HG02571 (cell line): ENCODE measurements around the gene MYL3.
A peak's percentile ranks its signal among the peaks of the same experiment; 100 is the strongest.

ENCODE experiments used
- ATAC-seq: cut with Tn5 transposase; IDR thresholded peaks from one replicate; pipeline ENCODE4 v1.9.1; 2021; ENCODE audit warnings: mild to moderate bottlenecking, moderate library complexity; ENCODE audit not compliant: unreplicated experiment

MYL3 gene

DNA sequence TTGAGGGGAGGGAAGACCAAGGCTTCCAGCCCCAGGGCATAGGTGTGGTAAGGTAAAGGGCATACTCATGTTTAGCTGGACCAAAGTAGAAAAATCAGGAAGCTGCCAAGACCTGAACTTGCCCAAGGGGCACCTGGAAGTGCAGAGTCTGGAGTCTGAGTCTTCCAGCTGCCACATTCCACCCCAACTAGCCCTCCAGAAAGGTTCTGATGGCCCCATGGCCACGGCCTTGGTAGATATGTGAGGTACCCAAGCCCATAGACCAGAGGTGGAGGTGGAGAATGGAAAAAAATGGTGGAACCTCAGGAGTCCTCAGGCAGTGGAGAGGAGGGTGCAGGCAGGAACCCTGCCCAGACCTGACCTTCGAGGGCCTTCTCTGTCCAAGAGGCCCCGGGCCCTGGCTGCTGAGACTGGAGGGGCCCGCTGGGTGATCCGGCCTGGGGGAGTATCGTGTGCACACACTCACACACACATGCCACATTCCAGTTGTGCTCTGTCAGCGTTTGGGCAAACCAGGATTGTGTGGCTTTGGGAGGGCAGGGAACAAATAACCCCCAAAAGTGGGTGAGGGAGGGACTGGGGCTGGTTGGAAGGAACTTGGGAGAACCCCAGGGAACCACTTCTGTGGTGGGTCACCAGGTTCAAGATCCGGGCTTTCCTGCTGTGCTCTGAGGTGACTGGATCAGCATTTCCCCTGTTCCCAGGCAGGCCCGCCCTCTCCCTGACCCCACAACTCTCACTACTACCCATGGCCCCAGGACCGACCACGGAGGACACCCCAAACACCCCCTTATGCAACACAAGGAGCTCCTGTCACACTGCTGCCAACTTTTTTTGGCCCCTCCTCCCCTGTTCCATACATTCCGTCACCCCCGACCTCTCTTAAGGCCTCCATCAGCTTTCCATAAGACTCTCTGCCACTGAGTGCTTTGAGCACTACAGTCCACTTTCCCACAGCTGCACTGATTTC is 11.6 kb downstream of the MYL3 start:
- no peak for ATAC-seq

DNA sequence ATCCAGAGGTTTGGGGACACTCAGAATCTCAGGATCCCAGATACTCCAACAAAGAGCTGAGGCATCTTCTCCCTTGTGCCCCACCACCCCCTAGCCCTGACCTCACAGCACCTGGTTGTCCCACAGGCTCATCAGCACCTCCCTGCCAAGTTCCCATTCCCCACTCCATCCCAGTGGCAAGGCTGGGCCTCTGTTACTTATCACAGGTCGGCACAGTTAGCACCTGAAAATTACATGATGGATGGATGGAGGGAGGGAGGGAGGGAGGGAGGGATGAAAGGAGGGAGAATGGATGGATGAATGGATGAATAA is 12.8 kb downstream of the MYL3 start:
- no peak for ATAC-seq

DNA sequence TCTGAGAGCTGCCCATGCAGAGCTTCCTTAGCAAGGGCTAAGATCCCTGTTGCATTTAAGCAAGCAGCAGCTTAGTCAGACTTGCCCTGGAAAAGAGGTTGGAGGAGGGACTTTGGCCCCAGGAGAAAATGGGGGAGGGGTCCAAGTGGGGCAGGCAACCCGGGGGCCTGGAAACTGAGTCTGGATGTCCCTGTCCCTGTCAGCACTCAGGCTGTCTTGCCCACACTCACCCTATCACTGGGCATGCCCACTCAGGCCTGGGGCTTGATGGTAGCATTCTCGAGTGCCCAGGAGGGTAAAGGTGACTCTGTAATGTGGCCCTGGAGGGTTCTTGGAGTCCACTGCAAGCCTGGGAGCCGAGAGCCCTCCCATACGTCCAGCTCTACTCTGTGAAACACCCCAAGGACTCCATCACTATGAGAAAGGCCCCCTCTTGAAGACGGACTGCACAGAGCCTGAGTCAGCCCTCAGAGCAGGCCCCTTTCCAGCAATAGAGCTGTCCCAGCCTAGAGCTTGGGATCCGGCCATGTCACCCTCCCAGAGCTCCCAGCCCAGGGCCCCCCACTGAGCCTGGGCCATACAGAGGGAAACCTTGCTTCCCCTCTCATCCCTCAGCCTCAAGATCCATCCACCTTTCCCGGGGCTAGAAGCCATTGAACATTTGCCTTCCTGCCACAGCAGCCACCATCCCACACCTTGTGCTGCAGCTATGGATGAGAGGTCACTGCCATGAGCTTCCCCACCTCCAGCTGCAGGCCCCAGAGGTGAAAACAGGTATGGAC is 13.4 kb downstream of the MYL3 start:
- no peak for ATAC-seq

DNA sequence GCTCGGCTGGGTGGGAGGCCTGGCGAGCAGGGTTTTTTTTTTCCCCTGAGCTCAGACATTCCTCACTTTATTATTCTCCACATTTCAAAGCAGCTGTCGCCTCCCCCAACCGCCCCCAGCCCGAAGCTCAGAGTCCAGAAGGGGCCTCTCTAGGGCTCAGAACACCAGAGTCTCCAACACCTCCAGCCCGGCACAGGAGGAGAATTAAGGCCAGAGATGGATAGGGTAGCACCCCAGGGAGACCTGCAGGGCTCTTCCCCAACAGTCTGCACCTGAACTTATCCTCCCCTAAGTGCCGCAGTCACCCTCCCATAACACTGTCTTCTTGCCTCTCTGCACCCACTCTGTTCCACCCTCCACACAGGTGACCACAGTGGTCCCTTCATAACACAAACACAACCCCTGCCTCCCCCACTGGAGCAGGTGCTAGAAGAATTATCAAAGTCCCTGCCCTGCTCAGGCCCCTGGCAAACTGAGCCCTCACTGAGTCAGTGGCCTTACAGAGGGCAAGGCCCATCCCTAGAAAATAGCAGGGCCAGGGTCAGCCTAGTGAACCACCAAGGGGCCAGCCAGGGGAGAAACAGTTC is 14.1 kb downstream of the MYL3 start:
- no peak for ATAC-seq

DNA sequence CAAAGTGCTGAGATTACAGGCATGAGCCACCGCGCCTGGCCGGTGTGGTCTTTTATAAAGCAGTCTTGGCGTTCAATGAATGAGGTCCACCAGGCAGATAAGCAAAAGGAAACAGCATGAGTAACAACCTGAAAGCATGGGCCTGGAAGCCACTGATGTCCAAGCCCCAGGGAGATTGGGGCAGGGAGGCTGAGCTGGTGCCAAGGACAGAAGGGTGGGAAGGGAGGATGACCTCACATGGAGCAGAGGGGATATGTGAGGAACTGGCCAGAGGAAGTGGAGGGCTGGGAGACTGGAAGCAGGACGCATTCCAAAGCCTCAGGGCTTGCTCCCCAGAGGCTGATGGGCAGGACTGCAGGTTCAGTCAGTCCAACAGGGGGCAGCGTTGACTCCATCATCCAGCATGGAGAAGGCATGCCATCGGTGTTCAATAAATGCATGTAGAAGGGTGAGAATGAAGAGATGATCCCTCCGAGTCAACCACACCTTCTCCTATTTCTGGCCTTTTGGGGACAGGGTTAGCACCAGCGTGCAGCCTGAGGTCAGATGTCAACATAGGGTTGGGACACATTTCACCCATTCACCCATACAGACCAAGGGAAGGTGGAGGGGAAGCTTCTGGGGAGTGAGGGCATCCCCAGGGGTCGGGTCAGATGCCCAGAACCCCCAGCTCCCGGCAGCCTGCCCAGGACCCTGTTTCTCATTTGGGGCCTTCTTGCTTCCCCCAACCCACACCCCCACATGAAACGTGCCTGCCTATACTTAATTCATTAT is 14.8 kb downstream of the MYL3 start:
- ATAC-seq, result no peak

DNA sequence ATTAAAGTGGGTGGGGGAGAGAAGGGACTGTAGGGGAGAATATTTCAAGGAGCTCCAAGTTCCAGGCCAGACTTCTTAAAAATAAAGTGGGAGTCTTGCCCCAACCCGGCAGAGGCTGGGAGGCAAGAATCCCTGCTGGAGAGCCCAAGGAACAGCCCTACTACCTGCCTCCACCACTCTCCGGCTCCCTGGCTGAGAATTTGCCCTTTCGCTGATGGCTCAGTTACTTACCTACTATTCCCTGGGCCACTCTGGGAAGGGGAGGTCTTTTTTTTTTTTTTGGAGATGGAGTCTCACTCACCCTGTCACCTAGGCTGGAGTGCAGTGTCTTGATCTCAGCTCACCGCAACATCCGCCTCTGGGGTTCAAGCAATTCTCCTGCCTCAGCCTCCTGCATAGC is 15.5 kb downstream of the MYL3 start:
- no peak for ATAC-seq

DNA sequence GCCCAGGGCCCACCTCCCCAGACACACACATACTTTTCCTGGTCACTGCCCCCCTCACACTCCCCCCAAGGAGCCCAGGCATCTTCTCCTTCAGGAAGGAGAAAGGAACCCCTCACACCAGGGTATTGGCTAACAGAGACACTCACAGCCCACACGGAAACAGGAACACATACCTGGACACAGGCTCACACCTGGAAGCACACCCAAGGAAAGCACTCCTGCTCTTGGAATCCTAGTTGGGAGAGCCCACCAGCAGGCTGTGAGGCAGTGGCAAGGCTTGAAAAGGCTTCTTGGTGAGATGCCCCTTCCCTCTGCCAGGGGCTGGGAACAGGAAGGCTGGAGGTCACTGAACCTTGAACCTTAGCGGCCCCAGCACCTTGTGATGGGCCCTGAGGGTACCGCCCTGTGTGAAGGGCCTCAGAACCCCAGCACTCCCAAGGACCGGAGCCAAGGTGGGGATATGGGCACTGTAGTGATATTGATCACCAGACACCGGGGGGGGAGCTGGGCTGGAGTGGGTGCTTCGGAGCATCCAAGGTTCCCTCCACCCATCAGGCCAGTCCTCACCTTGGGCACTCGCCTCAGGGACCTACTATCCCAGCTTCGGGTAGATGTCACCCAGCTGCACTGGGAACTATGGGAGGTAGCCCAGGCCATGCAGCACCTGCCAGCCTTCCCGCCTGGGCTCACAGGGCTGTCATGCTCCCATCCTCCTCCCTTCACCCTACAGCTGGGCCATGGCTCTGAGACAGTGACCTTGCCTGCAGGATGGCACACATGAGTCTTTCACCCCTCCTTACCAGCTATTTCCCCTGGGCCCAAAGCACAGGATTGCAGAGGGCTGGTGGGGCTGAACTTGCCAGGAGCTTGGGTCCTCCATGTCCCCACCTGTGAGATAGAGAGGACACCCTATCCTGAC is 16.4 kb downstream of the MYL3 start:
- no peak for ATAC-seq

DNA sequence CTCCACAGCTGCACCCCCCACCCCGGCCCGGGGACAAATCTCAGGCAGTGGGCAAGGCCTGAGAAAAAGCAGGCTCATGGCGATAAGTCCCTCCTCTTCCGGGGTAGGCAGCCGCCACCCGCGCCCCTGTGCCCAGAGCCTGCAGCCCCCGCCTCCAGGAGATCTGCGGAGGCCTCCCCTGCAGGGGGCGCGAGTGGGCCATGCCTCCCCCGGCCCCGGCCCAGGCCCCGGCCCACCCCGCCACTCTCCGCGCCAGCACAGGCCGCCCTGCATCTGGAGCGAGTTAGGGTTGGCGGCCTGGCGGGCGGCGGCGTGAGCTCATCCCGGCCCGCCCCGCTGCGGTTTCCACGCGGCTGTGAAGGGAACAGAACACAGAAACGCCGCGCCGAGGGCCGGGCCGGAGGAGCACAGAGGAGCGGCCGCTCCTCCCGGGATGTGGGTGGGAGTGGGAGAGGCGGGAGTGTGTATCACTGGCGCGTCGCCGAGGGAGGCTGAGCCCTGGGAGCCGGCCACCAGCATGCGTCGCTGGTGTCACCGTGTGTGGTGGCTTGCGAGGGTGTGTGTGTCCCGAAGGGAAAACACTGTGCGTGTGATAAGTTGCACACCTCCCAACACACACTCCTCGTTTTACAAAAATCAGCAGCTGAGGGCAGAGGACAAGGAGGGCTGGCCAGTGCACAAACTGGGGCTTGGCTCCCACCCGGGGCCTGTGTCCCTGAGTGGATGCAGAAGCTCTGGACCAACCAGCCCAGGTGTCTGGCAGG is 17.2 kb downstream of the MYL3 start:
- ATAC-seq, result peak; percentile 69

DNA sequence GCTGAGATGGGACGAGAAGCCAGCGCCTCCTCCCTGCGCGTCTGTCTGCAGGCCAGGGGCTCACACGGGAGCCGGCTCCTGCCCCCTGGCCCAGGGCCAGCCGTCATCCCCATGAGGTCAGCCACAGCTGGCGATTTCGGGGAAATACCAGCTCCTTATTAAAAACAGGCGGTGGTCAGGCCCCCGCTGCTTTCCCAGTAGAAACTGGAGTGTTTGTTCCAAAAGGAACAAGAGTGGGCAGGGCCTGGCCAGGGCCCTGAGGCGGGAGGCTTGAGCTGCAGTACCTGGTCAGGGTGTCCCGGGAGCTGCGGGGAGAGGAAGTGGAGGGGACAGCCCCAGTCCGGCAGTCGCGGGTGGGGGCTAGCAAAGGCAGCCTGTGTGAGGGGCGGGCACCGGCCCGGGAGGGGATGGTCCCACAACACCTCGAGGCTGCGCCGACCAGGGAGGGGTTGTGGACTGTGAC is 17.8 kb downstream of the MYL3 start:
- peak; percentile 56 for ATAC-seq

DNA sequence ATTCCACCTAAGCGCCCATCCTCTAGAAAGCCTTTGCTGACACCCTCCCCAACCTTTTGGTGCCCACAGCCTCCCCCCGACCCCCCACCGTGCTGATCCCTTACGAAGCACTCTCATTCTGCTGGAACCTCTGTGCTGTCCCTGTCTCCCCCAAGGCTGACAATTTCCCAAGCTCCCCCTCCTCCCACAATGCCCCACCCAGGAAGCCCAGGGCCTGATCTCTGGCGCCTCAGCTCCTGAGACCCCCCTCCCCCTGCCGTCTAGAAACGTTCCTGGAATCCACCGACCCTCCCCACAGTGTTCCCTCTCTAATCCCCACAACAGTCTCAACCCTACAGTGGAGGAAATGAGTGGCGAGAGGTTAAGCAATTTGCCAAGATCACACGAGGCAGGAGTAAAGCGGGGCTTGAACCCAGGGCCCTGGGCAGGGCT is 18.3 kb downstream of the MYL3 start:
- no peak for ATAC-seq

DNA sequence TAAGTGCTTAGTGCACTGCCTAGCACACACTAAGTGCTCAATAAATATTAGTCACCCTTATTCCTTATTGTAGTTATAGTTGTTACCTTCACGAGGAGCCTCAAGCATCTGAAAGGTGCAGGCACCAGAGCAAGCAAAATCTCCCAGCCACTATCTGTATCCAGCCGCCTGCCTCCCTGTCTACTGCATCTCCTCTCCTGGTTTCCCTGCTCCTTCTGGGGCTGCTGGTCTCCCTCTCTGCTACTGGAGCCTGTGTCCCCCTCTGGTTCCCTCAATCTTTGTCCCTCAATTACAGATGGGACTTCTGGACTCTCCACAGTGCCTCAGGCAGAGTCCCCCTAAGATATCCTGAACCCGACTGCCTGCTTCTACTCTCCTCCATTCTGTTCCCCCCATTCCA is 18.8 kb downstream of the MYL3 start:
- no peak for ATAC-seq

DNA sequence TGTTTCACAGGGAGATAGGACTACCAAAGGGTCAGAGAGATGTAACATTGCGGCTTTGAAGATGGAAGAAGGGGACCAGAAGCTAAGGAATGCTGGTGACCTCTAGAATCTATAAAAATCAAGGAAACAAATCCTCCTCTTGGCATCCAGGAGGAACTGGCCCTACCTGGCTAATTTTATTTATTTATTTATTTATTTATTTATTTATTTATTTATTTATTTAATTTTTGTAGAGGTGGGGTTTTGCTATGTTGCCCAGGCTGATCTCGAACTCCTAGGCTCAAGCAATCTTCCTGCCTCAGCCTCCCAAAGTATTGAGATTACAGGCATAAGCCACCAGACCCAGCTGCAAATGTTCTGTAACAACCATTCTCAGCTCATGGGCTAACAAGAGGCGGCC is 19.7 kb downstream of the MYL3 start:
- no peak for ATAC-seq

DNA sequence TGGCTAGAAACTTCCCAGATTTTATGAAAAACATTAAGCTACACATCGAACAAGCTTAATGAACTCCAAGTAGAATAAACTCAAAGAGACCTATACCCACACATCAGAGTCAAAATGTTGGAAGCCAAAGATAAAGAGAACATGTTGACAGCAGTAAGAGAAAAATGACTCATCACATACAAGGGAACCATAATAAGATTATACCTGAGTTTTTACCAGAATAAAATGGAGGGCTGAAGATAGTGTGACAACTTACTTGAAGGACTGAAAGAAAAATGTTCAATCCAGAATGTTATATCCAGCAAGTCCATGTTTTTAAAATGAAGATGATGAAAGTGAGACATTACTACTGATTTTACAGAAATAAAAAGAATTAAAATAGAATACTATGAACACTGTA is 22.8 kb downstream of the MYL3 start:
- ATAC-seq, result no peak

DNA sequence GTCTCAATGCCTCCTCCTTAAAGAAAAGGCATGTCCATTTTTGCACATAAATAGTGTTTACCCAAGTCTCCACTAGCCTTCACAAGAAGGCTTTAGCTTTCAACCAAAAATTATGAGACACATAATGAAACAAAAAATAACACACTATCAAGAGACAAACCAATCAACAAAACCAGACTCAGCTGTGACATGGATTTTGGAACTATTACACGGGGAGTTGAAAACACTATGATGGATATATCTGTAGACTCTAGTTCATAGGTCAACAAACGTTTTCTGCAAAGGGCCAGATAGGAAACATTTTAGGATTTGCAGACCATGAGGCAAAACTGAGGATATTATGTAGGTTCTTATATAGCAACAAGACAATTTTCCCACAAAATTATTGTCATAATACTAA is 24.9 kb downstream of the MYL3 start:
- no peak for ATAC-seq

DNA sequence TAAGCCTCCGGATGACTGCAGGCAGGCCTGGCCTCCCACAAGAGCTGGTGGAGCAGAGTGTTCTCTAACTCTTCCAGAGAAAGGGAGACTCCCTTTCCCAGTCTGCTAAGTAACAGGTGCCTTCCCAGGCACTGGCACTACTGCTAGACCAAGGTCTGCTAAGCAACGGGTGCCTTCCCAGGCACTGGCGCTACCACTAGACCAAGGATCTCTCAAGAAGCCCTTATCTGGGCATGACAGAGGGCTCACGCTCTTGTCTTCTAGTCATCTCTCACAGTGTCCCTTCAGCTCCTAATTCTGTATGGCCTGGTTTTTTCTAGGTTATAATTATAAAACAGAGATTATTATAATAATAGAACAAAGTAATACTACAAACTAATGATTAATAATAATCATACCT is 27.8 kb downstream of the MYL3 start:
- no peak for ATAC-seq

DNA sequence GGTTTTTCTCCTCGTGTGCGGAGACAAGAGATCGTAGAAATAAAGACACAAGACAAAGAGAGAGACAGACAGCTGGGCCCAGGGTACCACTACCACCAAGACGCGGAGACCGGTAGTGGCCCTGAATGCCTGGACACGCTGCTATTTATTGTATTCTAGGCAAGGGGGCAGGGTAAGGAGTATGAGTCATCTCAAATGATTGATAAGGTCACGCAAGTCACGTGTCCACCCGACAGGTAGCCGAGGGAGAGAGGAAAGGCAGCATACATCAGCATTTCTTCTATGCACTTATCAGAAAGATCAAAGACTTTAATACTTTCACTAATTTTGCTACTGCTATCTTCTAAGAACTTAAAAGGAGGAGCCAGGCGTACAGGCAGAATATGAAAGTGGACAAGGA is 28.2 kb downstream of the MYL3 start:
- no peak for ATAC-seq

DNA sequence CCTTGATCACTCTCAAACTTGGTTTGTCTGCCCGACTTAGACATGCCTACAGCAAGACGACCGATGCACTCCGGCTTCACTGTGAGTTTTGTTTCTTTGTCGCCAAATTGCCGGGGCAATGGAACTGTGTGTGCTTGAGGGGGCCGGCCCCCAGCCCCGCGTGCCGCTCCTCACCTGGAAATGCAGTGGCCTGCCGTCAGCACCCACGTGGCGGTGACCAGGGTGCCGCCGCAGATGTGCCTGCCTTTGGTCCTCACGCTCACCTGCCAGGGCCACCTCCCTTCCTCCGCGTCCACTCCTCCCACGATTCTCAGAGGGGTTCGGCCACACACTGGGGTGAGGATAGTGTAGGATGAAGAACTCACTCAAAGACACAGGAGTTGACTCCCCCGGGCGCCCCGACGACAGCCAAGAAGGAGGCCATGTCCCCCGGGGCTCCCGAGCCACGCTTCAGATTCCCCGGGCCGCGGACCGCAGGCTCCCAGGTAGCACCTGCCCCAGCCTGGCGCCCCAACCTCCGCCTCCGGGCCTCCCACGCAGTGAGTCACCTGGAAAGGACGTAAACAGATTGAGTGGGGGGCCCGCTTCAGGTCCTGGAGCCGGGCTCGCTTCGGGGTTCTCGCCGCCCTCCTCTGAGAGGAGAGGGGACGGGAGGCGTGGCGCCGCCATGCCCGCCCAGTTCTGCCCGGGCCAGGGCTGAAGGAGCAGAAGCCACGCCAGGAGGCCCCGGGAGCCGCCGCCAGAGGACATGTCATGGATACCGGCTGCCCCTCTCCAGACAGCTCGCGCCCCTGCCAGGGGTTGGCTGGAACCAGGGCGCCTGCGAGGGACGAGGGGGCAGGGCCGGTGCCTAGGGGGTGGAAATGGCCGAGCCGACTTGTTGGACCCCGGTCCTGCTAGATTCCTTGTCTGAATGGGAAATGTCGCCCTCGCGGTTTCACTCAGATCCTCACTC is 29.6 kb downstream of the MYL3 start:
- no peak for ATAC-seq

DNA sequence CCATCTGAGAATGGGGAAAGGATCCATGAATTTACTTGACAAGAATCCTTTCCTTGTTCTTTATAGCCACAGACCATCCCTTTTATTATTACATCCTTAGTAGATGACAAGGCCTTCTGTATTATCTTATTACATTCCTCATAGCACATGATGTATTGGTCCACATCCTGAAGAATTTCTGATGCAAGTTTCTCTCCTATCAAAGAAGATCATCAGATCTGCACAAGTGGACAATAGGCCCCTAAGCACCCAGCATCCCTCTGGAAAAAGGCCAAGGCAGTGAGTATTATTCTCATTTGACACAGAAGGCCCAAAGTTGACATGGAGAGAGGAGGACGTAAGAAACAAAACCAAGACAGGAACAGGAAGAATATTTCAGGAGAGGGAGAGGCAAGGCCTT is 31.4 kb downstream of the MYL3 start:
- no peak for ATAC-seq
